Measurements from ENCODE around the gene ACTN1. TPM values are rescaled to one million over a fixed set of nuclear protein-coding genes. Genes with fewer than 3 reads are reported as not detected.

Gene ACTN1
- total and polyA plus RNA-seq, 2 of the 8 experiments (the other 6 are each of a cell fraction or from before 2014, with no cell fraction given): 236 to 262 TPM

GRCh38 chr14:68970038-68970612 lies 9.0 kb downstream of the ACTN1 start:
- Histone ChIP-seq H3K4me3 (ENCODE audit: extremely low read depth in 1 of 4, insufficient read depth in 2 of 4, low read depth in 3 of 4, low read length in 4 of 4) (peak overlapping the region in 2 of 4 experiments; percentile 3 to 12; a peak in 2 of 8 replicates), H3K79me1 (ENCODE audit: low read depth, low read length) (peaks cover 54% of the 10 kb centered on the region), H2BK12ac (ENCODE audit: low read depth, low read length) (peak overlapping the region; percentile 75; the same call in 1 of the 2 replicates), H3K27me3 (replicated peaks in 1 of 4; ENCODE audit: control insufficient read depth in 3 of 4, extremely low read depth in 1 of 4, insufficient read depth in 3 of 4, low read length in 3 of 4) (no peaks in the 10 kb centered on the region), H3K4me1 (replicated peaks in 1 of 4; ENCODE audit: control insufficient read depth in 3 of 4, insufficient read depth in 4 of 4, low read length in 3 of 4) (peaks cover 8 to 21% (median 15%) of the 10 kb centered on the region in 4 experiments), H3K27ac (ENCODE audit: low read depth, low read length) (peak overlapping the region; percentile 67), H3K14ac (ENCODE audit: insufficient read length) (no peak overlapping the region), H3K4ac (replicated peaks; ENCODE audit: insufficient read length, low read depth, low read length) (no peak overlapping the region), H3K23ac (ENCODE audit: insufficient read length) (no peak overlapping the region), H2BK5ac (ENCODE audit: low read depth, low read length) (peak overlapping the region; percentile 62), H4K20me1 (replicated peaks in 1 of 2; ENCODE audit: control insufficient read depth in 1 of 2, insufficient read depth in 2 of 2, low read length in 2 of 2) (peaks cover 33 to 58% of the 10 kb centered on the region in 2 experiments), H3K9ac (replicated peaks in 1 of 4; ENCODE audit: extremely low read depth in 1 of 4, low read depth in 3 of 4, low read length in 3 of 4) (peak overlapping the region in 3 of 4 experiments; percentile 27 to 54 (median 39); a peak in 6 of 7 replicates), H2BK20ac (ENCODE audit: low read length) (no peak overlapping the region), H3K23me2 (ENCODE audit: low read depth, low read length) (no peaks in the 10 kb centered on the region), H4K5ac (ENCODE audit: insufficient read length, low read depth, low read length) (no peak overlapping the region), H2AFZ (ENCODE audit: low read length) (no peak overlapping the region), H3K79me2 (ENCODE audit: control insufficient read depth in 1 of 2, insufficient read depth in 2 of 2, low read length in 2 of 2) (peaks cover 39 to 100% of the 10 kb centered on the region in 2 experiments), H2BK15ac (ENCODE audit: low read length) (no peak overlapping the region), H3K56ac (replicated peaks; ENCODE audit: insufficient read length, low read depth, low read length) (no peak overlapping the region), H4K8ac (ENCODE audit: extremely low read depth, insufficient read depth, low read length) (no peak overlapping the region), H3K18ac (ENCODE audit: extremely low read depth, low read length) (peak overlapping the region; percentile 13; the same call in 1 of the 2 replicates), H4K91ac (replicated peaks; ENCODE audit: insufficient read length, low read length) (no peak overlapping the region), H3K9me3 (ENCODE audit: insufficient read depth in 2 of 2, low read depth in 1 of 2, low read length in 1 of 2) (no peaks in the 10 kb centered on the region), H2BK120ac (replicated peaks; ENCODE audit: low read depth, low read length) (no peak overlapping the region), H3K36me3 (ENCODE audit: control insufficient read depth in 2 of 4, insufficient read depth in 4 of 4, low read length in 3 of 4) (peaks cover 0 to 34% (median 11%) of the 10 kb centered on the region in 4 experiments; a peak in 6 of 8 replicates), H3K4me2 (ENCODE audit: insufficient read depth in 1 of 2, low read depth in 2 of 2, low read length in 2 of 2) (peak overlapping the region; percentile 46 to 73), H2AK5ac (ENCODE audit: low read depth, low read length) (peak overlapping the region; percentile 84; the same call in 1 of the 2 replicates)
- WGBS, 2 experiments (ENCODE audit: extremely low coverage in 1 of 2, insufficient coverage in 1 of 2, insufficient read length in 1 of 2, insufficient replicate concordance in 2 of 2, low coverage in 1 of 2, low lambda C conversion rate in 2 of 2, missing lambda C conversion rate in 1 of 2): 44% methylated on average over 8 of the region's 8 CpGs; no CpG with 5 or more reads in 1 of the 2 experiments
- FAIRE-seq: peak; percentile 57
- DNase-seq (ENCODE audit: low read depth in 1 of 2, low spot score in 2 of 2): no peak
- TF ChIP-seq ASH2L (IDR thresholded peaks at IDR 0.05; ENCODE audit: low read length) (peak; percentile 81), SP1 (IDR thresholded peaks at IDR 0.05; ENCODE audit: low read depth, low read length) (peak; percentile 55; the same call in 1 of the 2 replicates), MAX (IDR thresholded peaks at IDR 0.05) (peak; percentile 45; the same call in 1 of the 2 replicates), RBBP5 (IDR thresholded peaks at IDR 0.05; ENCODE audit: borderline replicate concordance, low read depth, low read length) (peak; percentile 57; the same call in 1 of the 2 replicates), E2F6 (IDR thresholded peaks at IDR 0.05) (peak; percentile 45; the same call in 1 of the 2 replicates), POLR2A (IDR thresholded peaks at IDR 0.05; ENCODE audit: control extremely low read depth in 1 of 2, low read depth in 2 of 2, low read length in 2 of 2) (0 out of 3 replicates have a peak, but pooled peaks of 1 of the 2 experiments have one; percentile 4), NRF1 (IDR thresholded peaks at IDR 0.05; ENCODE audit: low read depth, low read length) (no peak), MAFK (IDR thresholded peaks at IDR 0.05; ENCODE audit: low read depth, low read length) (no peak)
- ChIA-PET POLR2A (ENCODE audit: partially characterized antibody) (interaction anchor here (0.6 to 2.8 kb wide), 8 partner anchors 10 to 175 kb away, joined by 3 to 8 read pairs (median 4); no protein-coding TSS in a partner anchor), CTCF (ENCODE audit: partially characterized antibody) (interaction anchor here (0.9 to 1.7 kb wide), 7 partner anchors 14 to 139 kb away, joined by 3 to 4 read pairs (median 3); no protein-coding TSS in a partner anchor)

All from H1 (cell line).